Lung (tissue), 12 donors: ENCODE data around the gene PANX2. TPM values are rescaled to one million over a fixed set of nuclear protein-coding genes. Genes with fewer than 3 reads are reported as not detected.

ENCODE experiments used
- ATAC-seq: fragments of 200-7000 bp; cut with Tn5 transposase; one replicate; pipeline ENCODE4 v1.9.1; 2020; ENCODE audit warnings: moderate number of reproducible peaks; ENCODE audit not compliant: insufficient read depth, low FRiP score
- DNase-seq, 3 donors: peaks; one replicate each; pipeline ENCODE4 v3.0.0-alpha.2; 2013 to 2017
- H3K27ac ChIP-seq, 2 donors: one replicate each; pipeline ENCODE4 v1.5.1; 2013; ENCODE audit warnings: mild to moderate bottlenecking in 2 of 2, moderate library complexity in 2 of 2, control low read depth in 1 of 2, inconsistent platforms in 1 of 2, low read depth in 1 of 2, low read length in 1 of 2
- H3K27me3 ChIP-seq, 3 donors: one replicate each; pipeline ENCODE4 v1.5.1; 2013; ENCODE audit warnings: low read length in 2 of 3; ENCODE audit not compliant: control insufficient read depth in 3 of 3, insufficient read depth in 3 of 3
- H3K36me3 ChIP-seq, 4 donors: one replicate each; pipeline ENCODE4 v1.5.1; 2013; ENCODE audit warnings: low read length in 4 of 4, mild to moderate bottlenecking in 1 of 4, moderate library complexity in 1 of 4; ENCODE audit not compliant: control insufficient read depth in 4 of 4, insufficient read depth in 4 of 4
- H3K4me1 ChIP-seq, 5 donors: one replicate each; pipeline ENCODE4 v1.5.1; 2013; ENCODE audit warnings: low read length in 5 of 5, mild to moderate bottlenecking in 2 of 5, moderate library complexity in 1 of 5; ENCODE audit not compliant: control insufficient read depth in 5 of 5, insufficient read depth in 5 of 5
- H3K4me3 ChIP-seq: one replicate; pipeline ENCODE4 v1.5.1; 2013; ENCODE audit warnings: mild to moderate bottlenecking, control low read depth, moderate library complexity
- H3K9ac ChIP-seq, 2 donors: one replicate each; pipeline ENCODE4 v1.5.1; 2013; ENCODE audit warnings: low read length in 2 of 2, control low read depth in 1 of 2; ENCODE audit not compliant: insufficient read depth in 1 of 2
- H3K9me3 ChIP-seq, 4 donors: one replicate each; pipeline ENCODE4 v1.5.1; 2013; ENCODE audit warnings: low read length in 3 of 4, mild to moderate bottlenecking in 1 of 4, moderate library complexity in 1 of 4; ENCODE audit not compliant: control insufficient read depth in 4 of 4, insufficient read depth in 3 of 4
- CTCF ChIP-seq: IDR thresholded peaks from 2 replicates; pipeline ENCODE4 v1.5.1; 2012; ENCODE audit warnings: mild to moderate bottlenecking; ENCODE audit errors: control extremely low read depth, extremely low read depth
- WGBS, 2 donors: extraction: QIAGEN DNeasy Blood & Tissue Kit; methylation state at CpG; one replicate each; pipeline ENCODE4 v1.1.7; 2013; 5-methylcytosine and 5-hydroxymethylcytosine counted together
- polyA plus RNA-seq, 2 donors: library from polyadenylated mRNA; stranded (reverse); fragments of 200-250 nt; gene quantifications; one replicate each; pipeline ENCODE4 v1.2.1, GENCODE V29; 2013
- total RNA-seq, 2 donors: library from RNA; depleted of rRNA in 1 of 2; stranded (reverse); fragments of >200 nt in 1 of 2; gene quantifications; one replicate each; pipeline ENCODE4 v1.2.1, GENCODE V29; 2014 to 2021
- donor health status: control.
- donor health status: control.
- donor health status: Bipolar disorder and iron deficiency.
- donor health status: healthy.
- donor health status: DM: yes; HTN: yes; CAD: no.

The PANX2 gene
- total and polyA plus RNA-seq, 4 donors: 1.00 to 3.9 (median 2.6) TPM

GRCh38 chr22:50138988-50139387 is 31.5 kb upstream of the PANX2 start:
- Histone ChIP-seq H3K9me3 (no peaks in the 10 kb centered on the region), H3K4me1 (peaks cover 0 to 33% (median 4%) of the 10 kb centered on the region in 5 donors), H3K4me3 (no peak overlapping the region), H3K36me3 (no peaks in the 10 kb centered on the region), H3K27ac (no peak overlapping the region), H3K9ac (no peak overlapping the region), H3K27me3 (no peaks in the 10 kb centered on the region)
- TF ChIP-seq CTCF: no peak
- DNase-seq: no peak
- ATAC-seq: no peak
- 91 to 93% methylated on average over 9 of the region's 9 CpGs for WGBS, 2 donors

GRCh38 chr22:50139843-50140415 is 30.6 kb upstream of the PANX2 start:
- no peaks in the 10 kb centered on the region for H3K36me3 ChIP-seq
- peaks cover 0 to 33% (median 4%) of the 10 kb centered on the region in 5 donors for H3K4me1 ChIP-seq
- no peak overlapping the region for H3K4me3 ChIP-seq
- no peak for DNase-seq
- H3K9me3 ChIP-seq: no peaks in the 10 kb centered on the region
- H3K9ac ChIP-seq: no peak overlapping the region
- ATAC-seq: no peak
- WGBS, 2 donors: 82 to 84% methylated on average over 15 of the region's 15 CpGs
- no peak for TF ChIP-seq CTCF
- H3K27me3 ChIP-seq: no peaks in the 10 kb centered on the region
- H3K27ac ChIP-seq: no peak overlapping the region

- 65 to 69% methylated on average over 3 of the region's 3 CpGs for WGBS, 2 donors
- no peak for ATAC-seq
Measured at GRCh38 chr22:50140615-50141014, 29.9 kb upstream of the PANX2 start.

More at GRCh38 chr22:50140615-50141014, 29.9 kb upstream of the PANX2 start:
- no peak for DNase-seq
- H3K4me1 ChIP-seq: peaks cover 0 to 35% (median 4%) of the 10 kb centered on the region in 5 donors
- H3K4me3 ChIP-seq: no peak overlapping the region
- no peaks in the 10 kb centered on the region for H3K36me3 ChIP-seq
- no peaks in the 10 kb centered on the region for H3K27me3 ChIP-seq
- no peaks in the 10 kb centered on the region for H3K9me3 ChIP-seq
- no peak overlapping the region for H3K9ac ChIP-seq
- no peak for TF ChIP-seq CTCF
- no peak overlapping the region for H3K27ac ChIP-seq
